A673 (cell line): Measurements from ENCODE around the gene HPCAL4. TPM values are rescaled to one million over a fixed set of nuclear protein-coding genes. Genes with fewer than 3 reads are reported as not detected.

Experiments
- BruUV-seq: library from RNA; stranded (reverse); fragments of 400-500 nt; replicated peaks from 2 replicates; lab custom pipeline; 2021; lab: Mats Ljungman, UMichigan
- CTCF ChIA-PET: fragments of 300-600 bp; sonication (Branson Sonifier 250); formaldehyde crosslinking; loops from one replicate; lab custom pipeline; 2022; ENCODE audit warnings: antibody characterized with exemption; lab: Charles Lee
- POLR2A ChIA-PET: fragments of 300-600 bp; sonication (Branson Sonifier 250); formaldehyde crosslinking; loops from one replicate; lab custom pipeline; 2022; ENCODE audit warnings: antibody characterized with exemption; ENCODE audit not compliant: low non-redundant PET; lab: Charles Lee
- DNase-seq: peaks from one replicate; pipeline ENCODE4 v3.0.0-alpha.2; 2015; ENCODE audit warnings: low spot score
- H3K27ac ChIP-seq: fragments of 200-600 bp; sonication (generic); 2 replicates; pipeline ENCODE4 v1.5.1; 2016; ENCODE audit warnings: mixed run types, low read depth, mild to moderate bottlenecking, mixed read lengths, antibody characterized with exemption, low read length; ENCODE audit not compliant: poor library complexity, severe bottlenecking
- H3K27me3 ChIP-seq: fragments of 200-600 bp; sonication (generic); replicated peaks from 2 replicates; pipeline ENCODE4 v1.6.1; 2017; ENCODE audit warnings: mixed run types, low read depth, mild to moderate bottlenecking, mixed read lengths, antibody characterized with exemption, low read length; ENCODE audit not compliant: insufficient read depth, poor library complexity
- H3K36me3 ChIP-seq: fragments of 200-600 bp; sonication (generic); 2 replicates; pipeline ENCODE4 v1.6.1; 2016; ENCODE audit warnings: mixed run types, mild to moderate bottlenecking, mixed read lengths, antibody characterized with exemption, low read length; ENCODE audit not compliant: insufficient read depth, poor library complexity, severe bottlenecking
- H3K4me1 ChIP-seq: fragments of 200-600 bp; sonication (generic); 2 replicates; pipeline ENCODE4 v1.6.1; 2017; ENCODE audit warnings: mixed run types, mild to moderate bottlenecking, mixed read lengths, antibody characterized with exemption, low read length; ENCODE audit not compliant: insufficient read depth, poor library complexity, severe bottlenecking
- H3K4me3 ChIP-seq: fragments of 200-600 bp; sonication (generic); 2 replicates; pipeline ENCODE4 v1.5.1; 2016; ENCODE audit warnings: low read depth, mixed run types, mild to moderate bottlenecking, mixed read lengths, low read length; ENCODE audit not compliant: poor library complexity, severe bottlenecking
- H3K9me3 ChIP-seq: fragments of 200-600 bp; sonication (generic); 2 replicates; pipeline ENCODE4 v1.6.1; 2016; ENCODE audit warnings: mixed run types, low read depth, mild to moderate bottlenecking, mixed read lengths, antibody characterized with exemption, low read length; ENCODE audit not compliant: poor library complexity, severe bottlenecking
- CTCF ChIP-seq: fragments of 300-800, 200-600 bp; sonication (generic); conservative IDR thresholded peaks from 2 replicates; pipeline ENCODE4 v1.5.1; 2017; ENCODE audit warnings: low read depth, mild to moderate bottlenecking, antibody characterized with exemption, low read length, moderate library complexity, mixed read lengths
- EZH2 ChIP-seq: fragments of 200-600 bp; sonication (generic); IDR thresholded peaks from 2 replicates; pipeline ENCODE4 v1.6.1; 2017; ENCODE audit warnings: borderline replicate concordance, low read depth, mild to moderate bottlenecking, mixed read lengths, antibody characterized with exemption, low read length; ENCODE audit not compliant: poor library complexity, severe bottlenecking
- intact Hi-C: fragments of 100-400 bp; cut with micrococcal nuclease; formaldehyde crosslinking; loops from one replicate; pipeline ENCODE4 v1.10.0; 2022; ENCODE audit not compliant: unreplicated experiment
- total RNA-seq: library from RNA; stranded (reverse); gene quantifications from 2 replicates; pipeline ENCODE4 v1.2.3, GENCODE V29; 2021

The HPCAL4 gene
- total RNA-seq, 1 experiment from 2014 or later, result not detected

GRCh38 chr1:39633422-39633821 lies 57.8 kb downstream of the HPCAL4 start:
- ChIA-PET POLR2A (no interaction called here), CTCF (no interaction called here)
- H3K27me3 ChIP-seq, result no peaks in the 10 kb centered on the region
- DNase-seq, result no peak
- H3K4me3 ChIP-seq, result no peak overlapping the region
- H3K36me3 ChIP-seq, result no peaks in the 10 kb centered on the region
- intact Hi-C loops, result no loop called here
- H3K9me3 ChIP-seq, result no peaks in the 10 kb centered on the region
- no peak for TF ChIP-seq CTCF
- TF ChIP-seq EZH2, result no peak
- BruUV-seq, result no TSS peak
- H3K27ac ChIP-seq, result no peak overlapping the region
- H3K4me1 ChIP-seq, result peaks cover 11% of the 10 kb centered on the region

- no peaks in the 10 kb centered on the region for H3K36me3 ChIP-seq
- CTCF ChIA-PET, result no interaction called here
- H3K27me3 ChIP-seq, result no peaks in the 10 kb centered on the region
- DNase-seq, result no peak
- no TSS peak for BruUV-seq
- no peak overlapping the region for H3K27ac ChIP-seq
- no peak overlapping the region for H3K4me3 ChIP-seq
- intact Hi-C loops, result no loop called here
- TF ChIP-seq CTCF (no peak), EZH2 (no peak)
- H3K9me3 ChIP-seq, result no peaks in the 10 kb centered on the region
- H3K4me1 ChIP-seq, result peaks cover 11% of the 10 kb centered on the region
- POLR2A ChIA-PET, result no interaction called here
Measured at GRCh38 chr1:39632682-39633417, 58.4 kb downstream of the HPCAL4 start.

- peaks cover 11% of the 10 kb centered on the region for H3K4me1 ChIP-seq
- no peak overlapping the region for H3K27ac ChIP-seq
- H3K4me3 ChIP-seq, result no peak overlapping the region
- no peaks in the 10 kb centered on the region for H3K27me3 ChIP-seq
- POLR2A ChIA-PET, result no interaction called here
- no peaks in the 10 kb centered on the region for H3K36me3 ChIP-seq
- no peaks in the 10 kb centered on the region for H3K9me3 ChIP-seq
- CTCF ChIA-PET, result no interaction called here
- DNase-seq, result no peak
- TF ChIP-seq CTCF, result no peak
- TF ChIP-seq EZH2, result no peak
- intact Hi-C loops, result no loop called here
- BruUV-seq, result no TSS peak
Measured at GRCh38 chr1:39632323-39632681, 58.9 kb downstream of the HPCAL4 start.
